ENCODE data around the gene SCN5A. TPM values are rescaled to one million over a fixed set of nuclear protein-coding genes. Genes with fewer than 3 reads are reported as not detected.

Gene SCN5A
- polyA plus RNA-seq, 6 donors from 2014 or later, result not detected

DNA sequence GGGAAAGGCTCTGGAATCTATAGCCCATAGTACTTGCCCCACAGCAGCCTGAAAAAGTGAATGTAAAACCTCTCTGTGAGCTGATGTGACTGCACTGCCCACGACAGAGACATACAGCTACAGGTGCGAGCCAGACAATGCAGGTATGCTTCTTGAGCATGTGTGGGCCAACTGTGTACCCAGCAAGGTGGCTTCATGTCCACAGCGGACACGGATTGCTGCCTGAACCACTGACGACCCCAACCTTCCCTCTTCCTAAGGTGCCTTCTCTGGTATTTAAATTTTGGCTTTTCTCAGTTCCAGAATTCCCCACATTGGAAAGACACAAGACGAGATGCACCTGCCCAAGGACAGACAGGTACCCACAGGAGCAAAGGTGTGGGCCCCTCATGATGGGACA lies 65.8 kb downstream of the SCN5A start:
- DNase-seq (no peak), ATAC-seq (ENCODE audit: low read depth in 2 of 2) (no peak)
- Mint-ChIP-seq H3K9me3 (no peaks in the 10 kb centered on the region), H3K27me3 (no peaks in the 10 kb centered on the region), H3K4me3 (no peak overlapping the region), H3K27ac (no peak overlapping the region), H3K4me1 (no peaks in the 10 kb centered on the region), H3K36me3 (no peaks in the 10 kb centered on the region)

DNA sequence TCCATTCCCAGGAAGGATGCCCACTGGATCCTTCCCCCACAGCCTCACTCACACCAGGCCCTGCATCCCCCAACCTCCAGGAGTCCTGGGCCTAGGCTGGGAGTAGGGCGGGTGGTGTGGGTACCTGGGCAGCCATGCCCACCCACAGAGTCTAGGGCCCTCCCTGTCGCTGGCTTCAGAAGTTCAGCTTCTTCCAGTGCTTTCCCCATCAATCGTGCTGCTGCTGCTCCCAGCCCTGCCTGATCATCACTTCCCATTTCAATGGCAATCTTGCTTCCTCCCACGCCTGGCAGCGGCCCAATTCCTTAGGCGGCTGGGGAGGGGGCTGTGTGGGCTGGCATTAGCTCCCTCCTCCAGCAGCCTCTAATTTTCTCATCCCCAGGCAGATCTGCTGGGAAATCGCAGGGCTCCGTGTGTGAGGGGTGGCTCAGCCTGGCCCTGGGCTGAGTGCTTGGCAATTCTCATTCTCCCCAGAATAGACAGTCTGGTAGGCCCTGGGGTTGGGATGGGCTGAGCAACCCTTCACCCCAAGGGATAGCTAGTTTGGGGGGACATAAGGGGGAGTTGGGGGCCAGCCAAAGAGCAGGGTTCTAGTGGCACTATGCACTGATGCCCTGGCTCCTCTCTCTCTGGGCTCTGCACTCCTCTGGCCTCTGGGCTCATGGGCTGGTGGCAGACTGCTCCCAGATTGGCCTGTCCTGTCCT lies 66.4 kb downstream of the SCN5A start:
- Mint-ChIP-seq H3K9me3 (no peaks in the 10 kb centered on the region), H3K36me3 (no peaks in the 10 kb centered on the region), H3K4me1 (no peaks in the 10 kb centered on the region), H3K4me3 (no peak overlapping the region), H3K27me3 (no peaks in the 10 kb centered on the region), H3K27ac (no peak overlapping the region)
- no peak for ATAC-seq (ENCODE audit: low read depth in 2 of 2)
- no peak for DNase-seq

DNA sequence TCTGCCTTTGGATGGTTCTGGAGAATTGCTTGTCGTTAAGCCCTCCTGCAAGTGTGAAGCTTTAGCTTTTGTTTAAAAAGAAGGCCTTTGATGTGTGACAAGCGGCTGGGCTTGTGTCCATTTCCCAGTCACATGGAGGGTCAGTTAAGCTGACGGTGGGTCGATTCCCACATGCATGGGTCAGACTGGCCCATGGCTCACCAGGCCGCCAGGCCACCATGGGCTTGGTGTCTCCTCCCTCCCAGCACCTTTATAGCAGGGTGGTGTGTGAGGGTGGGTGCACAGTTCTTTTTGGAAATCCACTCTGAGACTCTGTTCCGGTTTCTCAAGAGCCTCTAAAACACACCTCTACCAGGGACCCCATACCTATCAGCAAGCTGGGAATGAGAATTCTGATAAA lies 67.2 kb downstream of the SCN5A start:
- no peak overlapping the region for H3K27ac Mint-ChIP-seq
- ATAC-seq (ENCODE audit: low read depth in 2 of 2) (no peak), DNase-seq (no peak)
- H3K4me3 Mint-ChIP-seq, result no peak overlapping the region
- no peaks in the 10 kb centered on the region for H3K27me3 Mint-ChIP-seq
- H3K4me1 Mint-ChIP-seq, result no peaks in the 10 kb centered on the region
- no peaks in the 10 kb centered on the region for H3K36me3 Mint-ChIP-seq
- H3K9me3 Mint-ChIP-seq, result no peaks in the 10 kb centered on the region

DNA sequence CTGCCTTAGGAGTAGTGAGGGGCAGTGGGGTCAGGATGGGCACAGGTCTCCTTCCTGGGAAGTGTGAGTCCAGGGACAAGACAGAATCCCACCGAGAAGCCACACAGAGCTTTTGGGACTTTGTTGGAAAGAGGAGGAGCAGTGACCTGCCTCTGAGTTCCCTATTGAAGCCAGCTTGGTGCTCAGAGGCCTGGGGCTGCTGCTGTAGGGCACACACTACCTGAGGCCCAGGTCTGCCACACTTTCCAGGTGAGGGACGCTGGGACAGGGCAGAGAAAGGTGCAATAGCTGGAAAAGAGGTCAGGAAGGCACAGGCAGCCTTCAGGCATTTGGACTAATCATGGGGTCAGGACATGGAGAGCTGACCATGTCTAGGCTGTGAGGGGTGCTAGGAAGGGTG lies 67.7 kb downstream of the SCN5A start:
- no peak overlapping the region for H3K4me3 Mint-ChIP-seq
- ATAC-seq (ENCODE audit: low read depth in 2 of 2) (no peak), DNase-seq (no peak)
- H3K27me3 Mint-ChIP-seq, result no peaks in the 10 kb centered on the region
- H3K4me1 Mint-ChIP-seq, result no peaks in the 10 kb centered on the region
- no peaks in the 10 kb centered on the region for H3K9me3 Mint-ChIP-seq
- no peak overlapping the region for H3K27ac Mint-ChIP-seq
- H3K36me3 Mint-ChIP-seq, result no peaks in the 10 kb centered on the region

DNA sequence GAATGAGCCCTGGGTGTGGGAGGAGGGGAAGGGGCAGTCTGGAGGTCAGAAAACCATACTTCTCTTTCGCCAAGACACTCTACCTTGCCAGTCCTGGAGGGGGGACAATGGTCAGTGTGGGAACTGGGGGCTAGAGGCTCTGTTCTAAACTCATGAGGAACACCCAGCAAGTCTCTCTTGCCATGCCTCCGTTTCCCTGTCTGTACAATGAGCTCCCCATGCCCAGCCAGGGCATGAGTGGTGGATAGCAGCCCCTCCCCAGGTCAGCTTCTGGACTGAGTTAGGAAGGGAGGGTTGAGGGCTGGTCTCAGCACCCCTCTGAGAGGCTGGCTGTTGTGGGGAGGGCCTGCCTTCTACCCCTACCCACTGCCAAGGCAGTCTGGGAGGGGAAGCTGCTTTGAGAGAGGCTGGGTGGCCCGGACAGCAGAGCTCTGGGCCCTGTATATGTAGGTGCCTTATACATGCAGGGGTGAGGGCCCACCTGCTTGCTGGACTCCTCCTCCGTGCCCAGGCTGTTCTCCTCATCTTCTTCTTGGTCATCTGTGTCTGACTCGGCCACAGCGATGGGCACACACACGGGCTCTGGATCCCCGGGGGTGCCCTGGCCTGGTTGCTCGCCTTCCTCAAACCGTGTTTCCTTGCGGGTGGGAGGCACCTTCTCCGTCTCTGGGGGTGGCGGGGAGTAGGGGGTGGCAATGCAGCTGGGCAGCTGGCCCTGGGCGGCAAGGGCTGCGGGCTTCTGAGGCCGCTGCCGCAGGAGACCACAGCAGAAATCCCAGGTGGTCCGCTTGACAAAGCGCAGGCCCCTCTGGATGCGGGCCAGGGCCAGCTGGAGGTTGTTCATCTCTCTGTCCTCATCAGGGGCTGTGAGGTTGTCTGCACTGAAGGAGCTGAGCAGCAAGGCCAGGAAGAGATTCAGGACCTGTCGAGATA lies 68.8 kb downstream of the SCN5A start:
- H3K9me3 Mint-ChIP-seq, result no peaks in the 10 kb centered on the region
- H3K36me3 Mint-ChIP-seq, result no peaks in the 10 kb centered on the region
- ATAC-seq (ENCODE audit: low read depth in 2 of 2), result no peak
- H3K4me3 Mint-ChIP-seq, result no peak overlapping the region
- DNase-seq, result no peak
- no peak overlapping the region for H3K27ac Mint-ChIP-seq
- no peaks in the 10 kb centered on the region for H3K27me3 Mint-ChIP-seq
- no peaks in the 10 kb centered on the region for H3K4me1 Mint-ChIP-seq

DNA sequence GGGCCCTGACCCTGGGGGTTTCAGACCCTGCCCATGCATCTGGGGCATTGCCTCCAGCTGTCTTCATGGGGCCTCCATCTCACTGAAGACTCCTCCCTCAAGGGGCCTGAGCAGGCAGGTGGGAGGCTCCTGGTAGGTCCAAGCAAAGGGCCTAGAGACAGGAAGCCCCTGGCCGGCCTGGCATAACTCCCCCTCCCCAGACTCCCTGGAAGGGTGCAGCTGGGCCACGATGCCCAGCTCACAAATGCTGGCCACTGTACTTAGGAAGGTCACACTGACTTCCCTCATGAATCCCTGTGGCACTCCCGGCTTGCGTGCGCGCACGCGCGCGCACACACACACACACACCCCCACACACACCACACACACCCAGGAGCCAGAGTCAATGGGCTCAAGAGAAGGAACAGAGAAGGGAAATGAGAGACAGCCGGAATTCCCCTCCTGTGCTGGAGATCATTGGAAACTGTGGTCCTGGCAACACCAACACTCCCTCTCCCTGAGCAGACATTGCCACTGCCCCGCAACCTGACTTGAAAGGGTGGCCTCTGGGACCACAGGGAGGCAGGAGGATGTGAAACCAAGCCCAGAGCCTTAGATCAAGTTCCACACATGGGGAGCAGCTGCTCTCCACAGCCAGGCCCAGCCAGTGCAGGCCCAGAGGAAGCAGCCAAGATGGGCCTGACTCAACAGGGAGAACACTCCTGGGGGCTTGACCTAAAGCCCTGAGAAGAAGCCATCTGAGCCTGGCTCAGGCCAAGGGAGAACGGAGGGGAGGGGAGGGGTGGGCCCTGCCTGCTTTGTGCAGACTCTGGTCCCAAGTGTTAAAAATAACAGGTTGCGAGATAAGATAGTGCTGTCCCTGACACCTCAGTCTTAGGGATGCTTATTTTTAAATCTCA lies 69.7 kb downstream of the SCN5A start:
- Mint-ChIP-seq H3K36me3 (no peaks in the 10 kb centered on the region), H3K27ac (no peak overlapping the region), H3K27me3 (peaks cover 0 to 7% (median 0%) of the 10 kb centered on the region in 3 donors), H3K4me1 (no peaks in the 10 kb centered on the region), H3K4me3 (peak overlapping the region in 1 of 8 donors; percentile 16), H3K9me3 (no peaks in the 10 kb centered on the region)
- ATAC-seq (ENCODE audit: low read depth in 2 of 2) (no peak), DNase-seq (no peak)

DNA sequence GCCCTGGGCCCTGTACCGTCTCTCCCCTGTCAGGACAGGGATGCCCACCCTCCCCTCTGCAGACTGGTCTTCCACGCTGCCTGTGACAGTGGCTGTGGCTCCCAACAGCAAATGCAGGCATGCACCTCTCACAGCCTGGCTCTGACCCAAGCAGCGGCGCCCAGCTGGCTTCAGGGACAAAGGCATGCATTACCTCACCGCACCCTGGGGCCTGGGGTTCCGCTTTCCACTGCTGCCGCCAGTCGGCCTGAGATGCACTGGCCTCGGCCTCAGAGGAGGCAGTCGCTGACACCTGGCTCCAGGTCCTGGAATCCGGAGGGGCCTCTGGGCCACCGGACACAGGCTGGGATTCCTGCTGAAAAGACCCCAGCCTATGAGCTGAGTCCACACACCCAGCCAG lies 70.3 kb downstream of the SCN5A start:
- Mint-ChIP-seq H3K27me3 (peaks cover 0 to 7% (median 0%) of the 10 kb centered on the region in 3 donors), H3K9me3 (peaks cover 0 to 4% (median 0%) of the 10 kb centered on the region in 7 donors), H3K4me1 (no peaks in the 10 kb centered on the region), H3K36me3 (no peaks in the 10 kb centered on the region), H3K27ac (no peak overlapping the region), H3K4me3 (no peak overlapping the region)
- no peak for ATAC-seq (ENCODE audit: low read depth in 2 of 2)
- no peak for DNase-seq

DNA sequence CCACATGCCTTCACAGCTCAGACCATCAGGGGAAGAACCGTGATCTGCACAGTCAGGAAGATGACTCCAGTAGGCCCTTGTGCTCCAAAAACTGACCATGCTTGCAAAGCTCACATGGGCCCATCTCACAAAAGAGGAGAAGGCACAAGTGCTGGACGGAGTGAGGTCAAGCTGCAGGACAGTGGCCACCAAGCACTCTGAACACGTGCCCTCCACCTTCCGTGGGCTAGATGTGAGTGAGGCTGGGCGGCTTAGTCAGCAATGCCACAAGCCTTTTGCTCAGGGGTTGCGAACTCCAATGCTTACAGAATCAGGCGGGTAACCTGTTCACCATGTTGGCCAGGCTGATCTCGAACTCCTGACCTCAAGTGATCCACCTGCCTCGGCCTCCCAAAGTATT lies 70.9 kb downstream of the SCN5A start:
- Mint-ChIP-seq H3K4me1 (no peaks in the 10 kb centered on the region), H3K27ac (no peak overlapping the region), H3K9me3 (peaks cover 0 to 9% (median 1%) of the 10 kb centered on the region in 7 donors), H3K36me3 (no peaks in the 10 kb centered on the region), H3K4me3 (no peak overlapping the region), H3K27me3 (peaks cover 0 to 7% (median 0%) of the 10 kb centered on the region in 3 donors)
- ATAC-seq (ENCODE audit: low read depth in 2 of 2) (no peak), DNase-seq (no peak)

DNA sequence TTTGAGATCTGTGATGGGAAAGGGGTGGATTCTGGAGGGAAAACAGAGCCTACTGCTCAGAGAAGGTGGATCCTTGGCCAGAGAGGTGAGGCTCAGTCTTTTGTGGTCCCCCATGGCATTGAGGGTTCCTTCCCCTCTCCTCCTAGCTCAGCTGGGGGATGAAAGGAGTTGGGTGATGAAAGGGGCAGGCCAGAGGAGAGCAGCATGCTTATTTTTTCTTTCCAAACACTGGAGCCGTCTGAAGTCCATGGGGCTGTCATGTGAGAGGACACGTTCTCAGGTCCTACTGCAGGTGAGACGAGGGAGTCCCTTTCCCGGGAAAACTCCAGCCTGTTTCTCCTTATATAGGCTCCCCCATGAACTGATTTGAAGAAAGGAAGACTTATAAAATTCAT lies 71.4 kb downstream of the SCN5A start:
- Mint-ChIP-seq H3K27ac (no peak overlapping the region), H3K36me3 (no peaks in the 10 kb centered on the region), H3K4me3 (no peak overlapping the region), H3K27me3 (peaks cover 0 to 7% (median 0%) of the 10 kb centered on the region in 3 donors), H3K4me1 (no peaks in the 10 kb centered on the region), H3K9me3 (peaks cover 0 to 14% (median 5%) of the 10 kb centered on the region in 7 donors)
- ATAC-seq (ENCODE audit: low read depth in 2 of 2) (no peak), DNase-seq (no peak)

DNA sequence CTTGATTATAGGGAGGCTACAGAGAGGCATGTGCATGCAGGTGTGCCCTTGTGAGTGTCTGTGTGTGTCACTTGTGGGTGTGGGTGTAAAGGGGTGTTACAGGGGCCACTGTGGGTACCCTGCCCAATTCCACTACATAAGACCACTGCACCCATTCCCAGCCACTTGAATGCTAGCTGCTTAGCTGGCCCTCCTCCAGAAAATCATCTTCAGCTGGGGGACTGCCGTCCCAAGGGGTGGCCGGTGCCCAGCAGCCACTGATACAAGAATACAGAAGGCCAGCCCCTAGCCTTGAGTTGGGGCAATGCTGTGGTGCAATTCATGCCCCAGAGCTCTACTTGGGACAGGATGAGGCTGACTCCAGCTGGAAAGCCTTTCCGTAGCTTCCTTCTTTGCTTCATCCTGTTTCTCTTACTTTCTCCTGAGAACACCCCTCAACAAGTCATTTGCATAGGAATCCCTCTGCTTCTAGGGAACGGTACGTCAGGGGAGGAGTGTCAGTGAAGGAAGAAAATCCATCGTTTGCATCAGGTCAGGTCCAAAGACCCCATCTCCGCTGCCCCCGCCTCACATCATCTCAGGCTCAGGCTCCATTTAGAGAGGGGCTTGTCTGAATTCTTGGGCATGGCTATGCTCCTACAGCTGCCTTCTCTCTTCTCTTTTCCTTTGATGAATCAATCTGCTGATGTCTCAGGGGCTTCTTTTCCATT lies 72.0 kb downstream of the SCN5A start:
- no peak overlapping the region for H3K27ac Mint-ChIP-seq
- no peak for DNase-seq
- H3K4me1 Mint-ChIP-seq, result no peaks in the 10 kb centered on the region
- no peak for ATAC-seq (ENCODE audit: low read depth in 2 of 2)
- H3K9me3 Mint-ChIP-seq, result peaks cover 0 to 16% (median 5%) of the 10 kb centered on the region in 7 donors
- H3K36me3 Mint-ChIP-seq, result no peaks in the 10 kb centered on the region
- H3K27me3 Mint-ChIP-seq, result peaks cover 0 to 7% (median 0%) of the 10 kb centered on the region in 3 donors
- no peak overlapping the region for H3K4me3 Mint-ChIP-seq

DNA sequence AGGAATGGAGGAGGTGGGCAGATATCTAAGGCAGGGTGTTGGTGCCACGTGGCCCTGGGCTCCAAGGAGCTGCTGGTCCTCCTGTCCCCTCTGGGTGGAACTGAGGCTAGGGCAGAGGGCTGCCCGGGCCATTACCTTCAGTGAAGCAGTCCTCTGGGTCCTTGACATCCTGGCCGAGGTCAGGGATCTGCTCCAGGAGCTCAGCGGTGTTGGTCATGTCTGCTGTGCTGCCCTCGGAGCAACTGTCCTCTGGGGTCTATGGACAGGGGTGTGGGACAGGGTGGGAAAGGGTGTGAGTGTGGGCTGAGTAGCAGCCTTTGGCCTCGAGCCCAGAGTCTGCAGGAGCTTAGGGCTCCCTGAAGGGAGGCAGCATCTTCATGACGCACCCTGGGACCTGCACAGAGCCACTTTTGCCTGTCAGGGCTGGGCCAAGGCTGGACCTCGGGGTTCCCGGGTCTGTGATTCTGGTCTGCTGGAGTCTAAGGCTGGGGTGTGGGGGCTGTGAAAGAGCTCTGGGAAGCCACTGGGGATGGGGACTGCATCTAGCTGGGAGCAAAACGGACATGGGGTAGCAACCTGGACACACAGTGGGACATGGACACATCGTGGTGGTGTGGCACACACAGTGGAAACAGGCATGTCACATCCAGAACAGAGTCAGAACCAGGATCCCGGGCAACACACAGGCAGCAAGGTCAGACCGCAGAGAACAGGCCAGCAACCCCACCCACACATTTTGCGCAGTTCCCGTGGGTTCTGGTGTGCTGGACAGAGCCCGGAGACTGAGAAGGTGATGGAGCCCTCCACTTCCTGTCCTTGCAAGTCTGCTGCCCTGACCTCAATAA lies 72.7 kb downstream of the SCN5A start:
- Mint-ChIP-seq H3K27me3 (peaks cover 0 to 7% (median 0%) of the 10 kb centered on the region in 3 donors), H3K36me3 (no peaks in the 10 kb centered on the region), H3K9me3 (peaks cover 0 to 16% (median 5%) of the 10 kb centered on the region in 7 donors), H3K4me3 (no peak overlapping the region), H3K4me1 (no peaks in the 10 kb centered on the region), H3K27ac (no peak overlapping the region)
- DNase-seq (no peak), ATAC-seq (ENCODE audit: low read depth in 2 of 2) (no peak)

DNA sequence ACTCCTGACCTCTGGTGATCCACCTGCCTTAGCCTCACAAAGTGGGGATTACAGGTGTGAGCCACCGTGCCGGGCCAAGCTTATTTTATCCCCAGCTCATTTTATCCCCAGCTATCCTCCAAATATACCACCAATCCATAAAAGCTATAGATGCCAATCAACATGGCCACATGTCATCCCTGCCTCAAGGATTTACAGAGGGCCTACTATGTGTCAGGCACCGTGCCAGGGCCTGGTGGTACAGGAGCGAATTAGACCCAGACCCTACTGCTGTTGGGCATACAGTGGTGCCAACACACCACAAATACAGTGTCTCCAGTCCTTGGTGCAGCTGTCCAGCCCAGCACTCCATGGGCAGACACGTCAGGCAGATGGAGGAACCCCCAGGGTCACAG lies 73.4 kb downstream of the SCN5A start:
- H3K4me3 Mint-ChIP-seq, result no peak overlapping the region
- no peak for ATAC-seq (ENCODE audit: low read depth in 2 of 2)
- no peak overlapping the region for H3K27ac Mint-ChIP-seq

More for the DNA sequence above, 73.4 kb downstream of the SCN5A start:
- Mint-ChIP-seq H3K27me3 (peaks cover 0 to 7% (median 0%) of the 10 kb centered on the region in 3 donors), H3K9me3 (peaks cover 0 to 16% (median 5%) of the 10 kb centered on the region in 7 donors), H3K4me1 (no peaks in the 10 kb centered on the region), H3K36me3 (no peaks in the 10 kb centered on the region)
- no peak for DNase-seq
